Effector memory CD4-positive, alpha-beta T cell (primary cell): Measurements from ENCODE around the gene RHEBL1.
A peak's percentile ranks its signal among the peaks of the same experiment; 100 is the strongest.

Experiments used
- DNase-seq, 3 donors: peaks; one replicate each; pipeline ENCODE4 v3.0.0-alpha.2; 2020
- H3K27ac ChIP-seq: 2 replicates; pipeline ENCODE4 v1.7.0; 2013; ENCODE audit warnings: mild to moderate bottlenecking, low read length, moderate library complexity; ENCODE audit not compliant: insufficient read depth, poor library complexity, severe bottlenecking
- H3K27me3 ChIP-seq: replicated peaks from 2 replicates; pipeline ENCODE4 v1.7.0; 2013; ENCODE audit warnings: mild to moderate bottlenecking, low read length; ENCODE audit not compliant: insufficient read depth, control insufficient read depth, poor library complexity, severe bottlenecking
- H3K36me3 ChIP-seq: 2 replicates; pipeline ENCODE4 v1.7.0; 2013; ENCODE audit warnings: mild to moderate bottlenecking, low read length, moderate library complexity; ENCODE audit not compliant: control insufficient read depth, insufficient read depth
- H3K4me1 ChIP-seq: 2 replicates; pipeline ENCODE4 v1.7.0; 2013; ENCODE audit warnings: low read length, mild to moderate bottlenecking; ENCODE audit not compliant: control insufficient read depth, insufficient read depth, poor library complexity, severe bottlenecking
- H3K4me3 ChIP-seq: 2 replicates; pipeline ENCODE4 v1.7.0; 2013; ENCODE audit warnings: low read length, low read depth, mild to moderate bottlenecking; ENCODE audit not compliant: insufficient read depth, poor library complexity, severe bottlenecking
- H3K9me3 ChIP-seq: 2 replicates; pipeline ENCODE4 v1.7.0; 2013; ENCODE audit warnings: mild to moderate bottlenecking, low read length, moderate library complexity; ENCODE audit not compliant: control insufficient read depth

Gene RHEBL1

DNA sequence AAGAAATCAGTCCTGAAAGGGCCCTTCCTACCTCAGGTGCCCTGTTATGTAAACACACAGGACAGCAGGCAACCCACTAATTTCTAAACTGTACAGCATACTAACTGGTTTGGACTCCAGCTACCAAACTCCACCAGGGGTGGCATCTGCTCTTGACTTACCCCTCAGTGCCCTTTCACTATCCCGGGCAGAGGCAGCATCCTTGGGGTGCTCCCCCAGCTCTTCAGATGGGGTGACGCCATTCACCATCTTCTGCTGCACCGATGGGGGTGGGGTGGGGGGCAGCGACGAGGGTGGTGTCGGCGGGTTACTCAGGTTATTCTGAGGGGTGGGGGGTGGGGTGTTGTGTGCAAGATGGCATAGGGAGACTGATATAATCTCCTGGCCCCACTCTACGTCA is 39.7 kb downstream of the RHEBL1 start:
- Histone ChIP-seq H3K27ac (no peak overlapping the region), H3K4me3 (no peak overlapping the region), H3K36me3 (peaks cover 78% of the 10 kb centered on the region), H3K27me3 (no peaks in the 10 kb centered on the region), H3K9me3 (no peaks in the 10 kb centered on the region), H3K4me1 (no peaks in the 10 kb centered on the region)
- DNase-seq, result no peak

DNA sequence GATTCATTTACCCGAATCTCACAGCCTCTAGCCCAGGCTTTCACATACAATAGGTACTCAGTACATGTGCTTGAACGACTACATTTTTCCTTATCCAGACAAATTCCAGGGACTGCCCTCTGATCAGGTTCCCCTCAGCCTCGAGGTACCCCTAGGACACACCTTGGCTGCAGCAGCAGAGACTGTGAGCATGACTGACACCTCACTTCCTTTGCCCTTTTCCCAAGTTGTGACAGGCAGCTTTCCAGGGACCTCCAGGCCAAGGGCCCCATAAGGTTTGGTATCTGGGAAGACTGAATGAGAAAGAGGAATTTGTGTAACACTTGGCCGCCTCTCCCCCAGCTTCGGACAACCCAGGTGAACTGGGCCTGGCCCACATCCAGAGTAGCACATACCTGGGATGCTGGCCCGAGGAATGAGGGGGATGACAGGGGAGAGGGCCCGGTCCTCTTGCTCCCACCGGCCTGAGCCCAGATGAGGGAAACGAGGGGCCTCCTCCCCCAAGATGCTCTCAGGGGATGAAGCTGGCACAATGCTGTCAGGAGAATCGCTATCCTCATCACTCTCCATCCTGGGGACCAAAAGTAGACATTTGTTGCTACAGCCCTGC is 41.0 kb downstream of the RHEBL1 start:
- Histone ChIP-seq H3K27me3 (no peaks in the 10 kb centered on the region), H3K27ac (no peak overlapping the region), H3K4me1 (no peaks in the 10 kb centered on the region), H3K36me3 (peaks cover 78% of the 10 kb centered on the region), H3K4me3 (no peak overlapping the region), H3K9me3 (no peaks in the 10 kb centered on the region)
- no peak for DNase-seq

DNA sequence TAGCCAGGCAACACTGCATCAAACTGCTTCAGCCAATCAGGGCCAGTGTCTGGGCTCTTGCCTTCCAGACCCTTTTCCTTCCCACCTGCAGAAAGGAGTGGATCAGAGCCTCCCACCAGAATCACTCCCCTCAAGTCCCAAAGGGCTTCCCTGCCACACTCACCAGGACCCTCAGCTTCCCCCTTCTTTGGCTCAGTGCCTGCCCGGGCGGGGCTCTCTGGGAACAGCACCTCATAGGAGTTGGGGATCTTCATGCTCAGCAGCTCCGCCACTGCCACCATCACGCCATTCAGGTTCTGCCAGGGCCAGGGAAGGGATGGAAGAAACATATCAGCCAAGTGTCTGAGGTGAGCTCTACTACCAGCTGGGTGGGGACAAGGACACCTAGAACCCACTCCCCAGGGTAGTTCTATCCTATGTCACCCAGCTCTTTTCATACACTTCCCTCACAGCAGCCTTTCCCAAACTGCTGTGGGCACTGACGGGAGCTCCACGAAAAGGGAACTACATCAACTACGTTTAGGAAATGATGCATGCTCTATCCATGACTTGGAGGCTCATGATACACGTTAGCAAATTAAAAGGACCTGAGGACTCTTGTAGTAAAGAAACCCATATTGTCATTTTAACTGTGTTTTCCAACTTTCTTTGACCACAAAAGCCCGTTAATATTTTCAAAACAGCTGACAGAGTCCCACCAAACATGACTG is 41.8 kb downstream of the RHEBL1 start:
- Histone ChIP-seq H3K27ac (no peak overlapping the region), H3K27me3 (no peaks in the 10 kb centered on the region), H3K4me1 (no peaks in the 10 kb centered on the region), H3K36me3 (peaks cover 77% of the 10 kb centered on the region), H3K4me3 (no peak overlapping the region), H3K9me3 (no peaks in the 10 kb centered on the region)
- no peak for DNase-seq

- H3K9me3 ChIP-seq, result no peaks in the 10 kb centered on the region
- H3K27ac ChIP-seq, result no peak overlapping the region
- H3K36me3 ChIP-seq, result peaks cover 76% of the 10 kb centered on the region
- DNase-seq, result no peak
- no peaks in the 10 kb centered on the region for H3K4me1 ChIP-seq
- H3K27me3 ChIP-seq, result no peaks in the 10 kb centered on the region
- H3K4me3 ChIP-seq, result no peak overlapping the region
Observed at GRCh38 chr12:49026678-49027480, 42.9 kb downstream of the RHEBL1 start.

- Histone ChIP-seq H3K9me3 (no peaks in the 10 kb centered on the region), H3K27ac (peak overlapping the region; percentile 6), H3K4me1 (no peaks in the 10 kb centered on the region), H3K4me3 (no peak overlapping the region), H3K36me3 (peaks cover 74% of the 10 kb centered on the region), H3K27me3 (no peaks in the 10 kb centered on the region)
- no peak for DNase-seq
Observed at GRCh38 chr12:49026101-49026500, 43.7 kb downstream of the RHEBL1 start.

DNA sequence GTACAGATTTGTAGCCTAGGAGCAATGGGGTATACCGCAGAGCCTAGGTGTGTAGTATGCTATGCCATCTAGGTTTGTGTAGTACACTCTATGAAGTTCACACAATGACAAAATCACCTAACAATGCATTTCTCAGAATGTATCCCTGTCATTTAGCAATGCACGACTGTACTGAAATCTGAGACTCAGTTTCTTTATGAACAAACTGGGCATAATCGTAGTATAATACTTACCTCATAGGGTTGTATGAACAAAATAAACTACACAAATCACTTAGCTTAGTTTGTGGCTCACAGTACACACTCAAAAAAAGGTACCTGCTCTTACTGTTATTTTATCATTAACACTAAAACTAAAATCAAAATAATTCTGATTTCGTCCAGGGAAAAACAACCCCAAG is 44.3 kb downstream of the RHEBL1 start:
- Histone ChIP-seq H3K27ac (no peak overlapping the region), H3K4me3 (no peak overlapping the region), H3K4me1 (no peaks in the 10 kb centered on the region), H3K27me3 (no peaks in the 10 kb centered on the region), H3K9me3 (no peaks in the 10 kb centered on the region), H3K36me3 (peaks cover 74% of the 10 kb centered on the region)
- no peak for DNase-seq

GRCh38 chr12:49024543-49024942 is 45.2 kb downstream of the RHEBL1 start:
- Histone ChIP-seq H3K9me3 (no peaks in the 10 kb centered on the region), H3K4me1 (no peaks in the 10 kb centered on the region), H3K36me3 (peaks cover 74% of the 10 kb centered on the region), H3K4me3 (no peak overlapping the region), H3K27me3 (no peaks in the 10 kb centered on the region), H3K27ac (no peak overlapping the region)
- no peak for DNase-seq

GRCh38 chr12:49023812-49024211 is 46.0 kb downstream of the RHEBL1 start:
- Histone ChIP-seq H3K27me3 (no peaks in the 10 kb centered on the region), H3K4me1 (peaks cover 6% of the 10 kb centered on the region), H3K27ac (no peak overlapping the region), H3K36me3 (peaks cover 70% of the 10 kb centered on the region), H3K4me3 (no peak overlapping the region), H3K9me3 (no peaks in the 10 kb centered on the region)
- no peak for DNase-seq

DNA sequence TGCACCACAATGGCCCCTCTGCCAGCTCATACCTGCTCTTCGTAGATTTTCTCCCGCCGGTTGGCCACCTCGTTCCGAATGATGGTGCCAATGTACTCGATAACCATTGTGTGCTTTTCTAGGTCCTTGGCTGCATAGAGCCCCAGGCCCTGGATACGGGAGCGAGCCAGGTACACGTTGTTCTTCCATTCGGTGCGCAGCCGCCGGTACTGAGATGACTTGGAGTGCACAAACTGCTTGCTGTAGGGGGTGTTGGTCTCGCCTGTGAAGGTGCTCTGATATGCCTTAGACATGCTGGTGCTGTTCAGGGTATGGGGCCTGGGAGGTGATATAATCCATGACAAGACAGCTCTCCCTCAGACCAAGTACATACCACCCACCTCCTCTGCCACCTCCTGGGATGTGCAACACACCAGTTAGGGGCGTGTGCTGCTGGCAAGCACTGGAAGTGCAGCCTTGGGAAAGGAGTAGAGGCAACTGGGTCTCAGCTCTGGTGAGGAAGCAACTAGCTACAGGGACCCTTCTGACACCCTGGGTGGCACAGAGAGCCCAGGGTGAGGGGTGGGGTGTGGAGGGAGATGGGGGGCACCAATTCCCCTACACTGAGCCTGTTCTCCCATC is 47.1 kb downstream of the RHEBL1 start:
- peaks cover 59% of the 10 kb centered on the region for H3K36me3 ChIP-seq
- no peaks in the 10 kb centered on the region for H3K9me3 ChIP-seq
- H3K27me3 ChIP-seq, result no peaks in the 10 kb centered on the region
- peaks cover 12% of the 10 kb centered on the region for H3K4me1 ChIP-seq
- H3K27ac ChIP-seq, result no peak overlapping the region
- no peak for DNase-seq
- H3K4me3 ChIP-seq, result no peak overlapping the region
